ENCODE results near the gene CD80.

Gene CD80

GRCh38 chr3:119527714-119528113 lies 31.7 kb downstream of the CD80 start:
- TF ChIP-seq CTCF (conservative IDR thresholded peaks at IDR 0.05; ENCODE audit: control insufficient read depth, insufficient read depth, low read depth, low read length), result no peak
- no peak for DNase-seq (ENCODE audit: low read depth)
- H3K4me3 ChIP-seq (ENCODE audit: control insufficient read depth, low read depth, low read length), result no peak overlapping the region

GRCh38 chr3:119524931-119525662 lies 34.3 kb downstream of the CD80 start:
- H3K4me3 ChIP-seq (ENCODE audit: control insufficient read depth, low read depth, low read length), result no peak overlapping the region
- TF ChIP-seq CTCF (conservative IDR thresholded peaks at IDR 0.05; ENCODE audit: control insufficient read depth, insufficient read depth, low read depth, low read length), result peak; percentile 51
- peak; percentile 34 for DNase-seq (ENCODE audit: low read depth)

GRCh38 chr3:119518026-119518425 lies 41.4 kb downstream of the CD80 start:
- no peak overlapping the region for H3K4me3 ChIP-seq (ENCODE audit: control insufficient read depth, low read depth, low read length)
- TF ChIP-seq CTCF (conservative IDR thresholded peaks at IDR 0.05; ENCODE audit: control insufficient read depth, insufficient read depth, low read depth, low read length), result no peak
- DNase-seq (ENCODE audit: low read depth), result no peak

- no peak for TF ChIP-seq CTCF (conservative IDR thresholded peaks at IDR 0.05; ENCODE audit: control insufficient read depth, insufficient read depth, low read depth, low read length)
- no peak for DNase-seq (ENCODE audit: low read depth)
- no peak overlapping the region for H3K4me3 ChIP-seq (ENCODE audit: control insufficient read depth, low read depth, low read length)
Observed at GRCh38 chr3:119517112-119517511, 42.3 kb downstream of the CD80 start.

GRCh38 chr3:119514637-119515036 lies 44.8 kb downstream of the CD80 start:
- no peak for DNase-seq (ENCODE audit: low read depth)
- TF ChIP-seq CTCF (conservative IDR thresholded peaks at IDR 0.05; ENCODE audit: control insufficient read depth, insufficient read depth, low read depth, low read length), result no peak
- H3K4me3 ChIP-seq (ENCODE audit: control insufficient read depth, low read depth, low read length), result no peak overlapping the region

- TF ChIP-seq CTCF (conservative IDR thresholded peaks at IDR 0.05; ENCODE audit: control insufficient read depth, insufficient read depth, low read depth, low read length), result no peak
- DNase-seq (ENCODE audit: low read depth), result no peak
- no peak overlapping the region for H3K4me3 ChIP-seq (ENCODE audit: control insufficient read depth, low read depth, low read length)
Observed at GRCh38 chr3:119510690-119511089, 48.7 kb downstream of the CD80 start.

All from fibroblast of mammary gland (primary cell).